OCI-LY3 (cell line): ENCODE results near the gene POU4F1.

Experiments used
- H2AFZ ChIP-seq: fragments of 200-600, 300-600 bp; shearing (Covaris generic); 2 replicates; pipeline ENCODE4 v1.6.0; 2014; ENCODE audit warnings: antibody characterized with exemption, low read depth, low read length
- H3K27ac ChIP-seq: fragments of 200-600, 300-600 bp; sonication (generic); 2 replicates; pipeline ENCODE4 v1.5.1; 2014; ENCODE audit warnings: mild to moderate bottlenecking, low read length, moderate library complexity, mixed read lengths
- H3K27me3 ChIP-seq: fragments of 200-600, 300-600 bp; sonication (generic); 2 replicates; pipeline ENCODE4 v1.6.1; 2014; ENCODE audit warnings: low read depth, low read length, mixed read lengths
- H3K36me3 ChIP-seq: fragments of 200-600, 300-600 bp; sonication (generic); replicated peaks from 2 replicates; pipeline ENCODE3; 2014; ENCODE audit warnings: low read depth, low read length, mixed read lengths
- H3K4me1 ChIP-seq: fragments of 300-600, 200-600 bp; sonication (generic); 2 replicates; pipeline ENCODE4 v1.6.1; 2014; ENCODE audit warnings: low read length, mixed read lengths
- H3K4me2 ChIP-seq: fragments of 200-600, 300-600 bp; sonication (generic); 2 replicates; pipeline ENCODE4 v1.6.1; 2014; ENCODE audit warnings: low read length, mixed read lengths
- H3K4me3 ChIP-seq: fragments of 300-600, 200-600 bp; sonication (generic); 2 replicates; pipeline ENCODE4 v1.5.1; 2014; ENCODE audit warnings: antibody characterized with exemption, mild to moderate bottlenecking, low read length, moderate library complexity
- H3K79me2 ChIP-seq: fragments of 300-600, 200-600 bp; shearing (Covaris generic); 2 replicates; pipeline ENCODE4 v1.6.1; 2014; ENCODE audit warnings: mild to moderate bottlenecking, low read length, mixed read lengths
- H3K9ac ChIP-seq: fragments of 300-600, 200-600 bp; shearing (Covaris generic); 2 replicates; pipeline ENCODE4 v1.6.0; 2014; ENCODE audit warnings: mild to moderate bottlenecking, low read length, moderate library complexity
- H3K9me3 ChIP-seq: fragments of 200-600, 300-600 bp; shearing (Covaris generic); 2 replicates; pipeline ENCODE4 v1.6.1; 2014; ENCODE audit warnings: low read length, mixed read lengths; ENCODE audit not compliant: insufficient read depth
- H4K20me1 ChIP-seq: fragments of 200-600, 300-600 bp; sonication (generic); 2 replicates; pipeline ENCODE4 v1.6.1; 2016; ENCODE audit warnings: low read length, mixed read lengths; ENCODE audit not compliant: insufficient read depth
- CTCF ChIP-seq: fragments of 200-600, 300-600 bp; sonication (generic); IDR thresholded peaks from 2 replicates; pipeline ENCODE4 v1.5.1; 2014; ENCODE audit warnings: antibody characterized with exemption, low read length, low read depth
- EZH2phosphoT487 ChIP-seq: fragments of 200-600 bp; shearing (Covaris generic); IDR thresholded peaks from 2 replicates; pipeline ENCODE4 v1.6.1; 2018; ENCODE audit warnings: antibody characterized with exemption, mixed run types, low read depth

Gene POU4F1

GRCh38 chr13:78608688-78609463 lies 5.5 kb upstream of the POU4F1 start:
- H3K9me3 ChIP-seq, result no peaks in the 10 kb centered on the region
- H2AFZ ChIP-seq, result no peak overlapping the region
- peaks cover 8% of the 10 kb centered on the region; the same call in 1 of the 2 replicates for H4K20me1 ChIP-seq
- H3K4me2 ChIP-seq, result peak overlapping the region; percentile 53
- TF ChIP-seq CTCF, result no peak
- TF ChIP-seq EZH2phosphoT487, result no peak
- no peaks in the 10 kb centered on the region for H3K79me2 ChIP-seq
- H3K4me1 ChIP-seq, result peaks cover 19% of the 10 kb centered on the region
- H3K27me3 ChIP-seq, result no peaks in the 10 kb centered on the region
- H3K27ac ChIP-seq, result no peak overlapping the region
- H3K9ac ChIP-seq, result peak overlapping the region; percentile 7; the same call in 1 of the 2 replicates
- peak overlapping the region; percentile 69 for H3K4me3 ChIP-seq
- no peaks in the 10 kb centered on the region for H3K36me3 ChIP-seq

GRCh38 chr13:78608252-78608687 lies 4.9 kb upstream of the POU4F1 start:
- H3K4me2 ChIP-seq, result peak overlapping the region; percentile 53
- no peak overlapping the region for H3K27ac ChIP-seq
- no peaks in the 10 kb centered on the region for H3K27me3 ChIP-seq
- peak overlapping the region; percentile 69 for H3K4me3 ChIP-seq
- H3K9me3 ChIP-seq, result no peaks in the 10 kb centered on the region
- no peaks in the 10 kb centered on the region for H3K36me3 ChIP-seq
- H3K4me1 ChIP-seq, result peaks cover 19% of the 10 kb centered on the region
- no peaks in the 10 kb centered on the region for H3K79me2 ChIP-seq
- TF ChIP-seq CTCF (no peak), EZH2phosphoT487 (no peak)
- H2AFZ ChIP-seq, result no peak overlapping the region
- peaks cover 8% of the 10 kb centered on the region; the same call in 1 of the 2 replicates for H4K20me1 ChIP-seq
- H3K9ac ChIP-seq, result no peak overlapping the region

GRCh38 chr13:78607409-78608251 lies 4.3 kb upstream of the POU4F1 start:
- H4K20me1 ChIP-seq, result peaks cover 8% of the 10 kb centered on the region; the same call in 1 of the 2 replicates
- no peaks in the 10 kb centered on the region for H3K9me3 ChIP-seq
- H3K27ac ChIP-seq, result no peak overlapping the region
- TF ChIP-seq CTCF (no peak), EZH2phosphoT487 (no peak)
- no peaks in the 10 kb centered on the region for H3K36me3 ChIP-seq
- H3K4me1 ChIP-seq, result peaks cover 19% of the 10 kb centered on the region
- H3K4me3 ChIP-seq, result no peak overlapping the region
- no peak overlapping the region for H3K9ac ChIP-seq
- H3K4me2 ChIP-seq, result no peak overlapping the region
- H2AFZ ChIP-seq, result no peak overlapping the region
- H3K79me2 ChIP-seq, result no peaks in the 10 kb centered on the region
- no peaks in the 10 kb centered on the region for H3K27me3 ChIP-seq
